Measurements from ENCODE around the gene SWAP70.

Gene SWAP70

GRCh38 chr11:9651899-9652748, 11.8 kb upstream of the SWAP70 start:
- no peak for DNase-seq

- no peak for DNase-seq
Observed at GRCh38 chr11:9653871-9654270, 10.0 kb upstream of the SWAP70 start.

GRCh38 chr11:9656864-9657263, 7.0 kb upstream of the SWAP70 start:
- DNase-seq: no peak

- no peak for DNase-seq
Observed at GRCh38 chr11:9657531-9657930, 6.3 kb upstream of the SWAP70 start.

- DNase-seq: no peak
Observed at GRCh38 chr11:9660886-9661285, 3.0 kb upstream of the SWAP70 start.

GRCh38 chr11:9662273-9662672, 1.6 kb upstream of the SWAP70 start:
- no peak for DNase-seq

GRCh38 chr11:9664276-9665171, 647 bp downstream of the SWAP70 start:
- no peak for DNase-seq

- no peak for DNase-seq
Observed at GRCh38 chr11:9665749-9666148, 1.9 kb downstream of the SWAP70 start.

- no peak for DNase-seq
Observed at GRCh38 chr11:9669954-9670353, 6.1 kb downstream of the SWAP70 start.

- no peak for DNase-seq
Observed at GRCh38 chr11:9672288-9672916, 8.5 kb downstream of the SWAP70 start.

GRCh38 chr11:9672918-9673317, 9.0 kb downstream of the SWAP70 start:
- no peak for DNase-seq

- DNase-seq: no peak
Observed at GRCh38 chr11:9675691-9676090, 11.8 kb downstream of the SWAP70 start.

- DNase-seq: no peak
Observed at GRCh38 chr11:9677951-9678350, 14.1 kb downstream of the SWAP70 start.

- DNase-seq: no peak
Observed at GRCh38 chr11:9678576-9678975, 14.7 kb downstream of the SWAP70 start.

- DNase-seq: no peak
Observed at GRCh38 chr11:9680028-9680427, 16.2 kb downstream of the SWAP70 start.

GRCh38 chr11:9681583-9682372, 17.9 kb downstream of the SWAP70 start:
- DNase-seq: no peak

GRCh38 chr11:9687711-9688477, 24.0 kb downstream of the SWAP70 start:
- DNase-seq: peak; percentile 31

- DNase-seq: peak; percentile 79
Observed at GRCh38 chr11:9688716-9689511, 25.0 kb downstream of the SWAP70 start.

- peak; percentile 55 for DNase-seq
Observed at GRCh38 chr11:9689721-9690120, 25.8 kb downstream of the SWAP70 start.

GRCh38 chr11:9691865-9692264, 28.0 kb downstream of the SWAP70 start:
- no peak for DNase-seq

GRCh38 chr11:9692691-9693090, 28.8 kb downstream of the SWAP70 start:
- peak; percentile 18 for DNase-seq

All from midbrain (tissue), 1 donor.